T-cell (primary cell): Measurements from ENCODE around the gene SHC2. TPM values are rescaled to one million over a fixed set of nuclear protein-coding genes. Genes with fewer than 3 reads are reported as not detected.
"Not testable (repeated sequence)": the region's sequence is repeated elsewhere in the genome, so short reads cannot be mapped to it uniquely, and the experiment has no call there.

Experiments used
- ATAC-seq, 4 experiments: fragments of 200-7000 bp in 3 of 4; fragments of 150-1000 bp in 1 of 4; cut with Tn5 transposase; replicated peaks in 1 of 4; 1 replicate in 3 of 4; 2 replicates in 1 of 4; pipeline ENCODE4 v1.10.0; 2021; ENCODE audit warnings: moderate library complexity in 3 of 4, mild to moderate bottlenecking in 2 of 4, moderate number of reproducible peaks in 1 of 4
- CTCF ChIA-PET, 2 donors: fragments of 300-600 bp; sonication (Branson Sonifier 250); formaldehyde crosslinking; loops; one replicate each; lab custom pipeline; 2022; ENCODE audit warnings: antibody characterized with exemption in 2 of 2; lab: Charles Lee
- POLR2A ChIA-PET, 2 donors: fragments of 300-600 bp; sonication (Branson Sonifier 250); formaldehyde crosslinking; loops; one replicate each; lab custom pipeline; 2022; ENCODE audit warnings: antibody characterized with exemption in 2 of 2; lab: Charles Lee
- DNase-seq, 35 experiments: peaks; one replicate each; pipeline versions ENCODE4 v3.0.0 to v3.0.0-alpha.2; 2013 to 2023
- H3K27ac ChIP-seq: one replicate; pipeline ENCODE4 v1.5.1; 2013; ENCODE audit warnings: low read length
- H3K27me3 ChIP-seq, 2 experiments: replicated peaks in 1 of 2; 1 replicate in 1 of 2; 2 replicates in 1 of 2; pipeline versions ENCODE4 v1.6.1 to v1.7.0; 2013; ENCODE audit warnings: low read length in 1 of 2, mixed read lengths in 1 of 2; ENCODE audit not compliant: control insufficient read depth in 2 of 2, insufficient read depth in 2 of 2; ENCODE audit errors: extremely low read depth in 1 of 2
- H3K36me3 ChIP-seq, 2 donors: 1 replicate in 1 of 2; 2 replicates in 1 of 2; pipeline versions ENCODE4 v1.6.1 to v1.7.0; 2013; ENCODE audit warnings: low read length in 1 of 2; ENCODE audit not compliant: control insufficient read depth in 2 of 2, insufficient read depth in 1 of 2; ENCODE audit errors: extremely low read depth in 1 of 2
- H3K4me1 ChIP-seq, 2 experiments: 1 replicate in 1 of 2; 2 replicates in 1 of 2; pipeline versions ENCODE4 v1.6.1 to v1.7.0; 2013; ENCODE audit warnings: low read length in 2 of 2, mixed read lengths in 1 of 2; ENCODE audit not compliant: insufficient read depth in 2 of 2, control insufficient read depth in 1 of 2; ENCODE audit errors: extremely low read depth in 1 of 2
- H3K4me3 ChIP-seq, 2 donors: 1 replicate in 1 of 2; 2 replicates in 1 of 2; pipeline versions ENCODE4 v1.5.1 to v1.7.0; 2013; ENCODE audit warnings: mild to moderate bottlenecking in 2 of 2, low read length in 1 of 2, moderate library complexity in 1 of 2; ENCODE audit not compliant: control insufficient read depth in 1 of 2; ENCODE audit errors: extremely low read depth in 1 of 2
- H3K9me3 ChIP-seq: 2 replicates; pipeline ENCODE4 v1.7.0; 2013
- H3K27ac Mint-ChIP-seq, 2 donors: one replicate each; pipeline ENCODE4 v1.8.0; 2020 to 2021; ENCODE audit warnings: mild to moderate bottlenecking in 2 of 2, mixed read lengths in 2 of 2
- H3K27me3 Mint-ChIP-seq, 2 donors: one replicate each; pipeline ENCODE4 v1.8.0; 2021 to 2022; ENCODE audit warnings: mixed read lengths in 2 of 2
- H3K36me3 Mint-ChIP-seq: one replicate; pipeline ENCODE4 v1.8.0; 2021; ENCODE audit warnings: mixed read lengths
- H3K4me1 Mint-ChIP-seq, 3 donors: one replicate each; pipeline ENCODE4 v1.8.0; 2020 to 2022; ENCODE audit warnings: mixed read lengths in 3 of 3, mild to moderate bottlenecking in 1 of 3
- H3K4me3 Mint-ChIP-seq, 3 donors: one replicate each; pipeline ENCODE4 v1.8.0; 2020 to 2022; ENCODE audit warnings: mild to moderate bottlenecking in 3 of 3, mixed read lengths in 3 of 3, moderate library complexity in 3 of 3
- H3K9me3 Mint-ChIP-seq, 3 donors: one replicate each; pipeline ENCODE4 v1.8.0; 2020 to 2022; ENCODE audit warnings: mixed read lengths in 3 of 3
- WGBS: methylation state at CpG from one replicate; pipeline ENCODE4 v1.1.5; 2013; ENCODE audit warnings: missing lambda C conversion rate; ENCODE audit not compliant: insufficient coverage; 5-methylcytosine and 5-hydroxymethylcytosine counted together
- total RNA-seq, 35 experiments: library from RNA in 6 of 35; stranded (reverse) in 6 of 35; fragments of 120-200 nt in 1 of 35; gene quantifications; one replicate each; pipeline versions ENCODE4 v1.2.1 to v1.2.4 and lab custom pipeline; 2013 to 2026

The SHC2 gene
- total RNA-seq, 5 donors from 2014 or later (not counting 1 experiment from before 2014, with no cell fraction given), result 0.66 to 4.4 (median 3.4) TPM

- CTCF ChIA-PET, H3K9me3 ChIP-seq, H3K27ac ChIP-seq, POLR2A ChIA-PET, H3K36me3 Mint-ChIP-seq, H3K4me3 Mint-ChIP-seq, H3K9me3 Mint-ChIP-seq, H3K4me1 Mint-ChIP-seq, H3K27me3 Mint-ChIP-seq, DNase-seq, H3K4me1 ChIP-seq, ATAC-seq, H3K27ac Mint-ChIP-seq, H3K36me3 ChIP-seq, H3K4me3 ChIP-seq: not testable (repeated sequence)
- peaks cover 0 to 27% of the 10 kb centered on the region in 2 experiments for H3K27me3 ChIP-seq
- WGBS, result 10% methylated on average over 5 of the region's 19 CpGs
These were observed 33.2 kb downstream of the SHC2 start for GRCh38 chr19:427675-428074.

GRCh38 chr19:426725-427445 is 33.9 kb downstream of the SHC2 start:
- H3K27me3 Mint-ChIP-seq, result no peaks in the 10 kb centered on the region
- H3K4me1 Mint-ChIP-seq, result no peaks in the 10 kb centered on the region
- Histone ChIP-seq H3K9me3 (no peaks in the 10 kb centered on the region), H3K27me3 (peaks cover 0 to 27% of the 10 kb centered on the region in 2 experiments), H3K27ac (no peak overlapping the region), H3K4me1 (no peaks in the 10 kb centered on the region), H3K36me3 (no peaks in the 10 kb centered on the region), H3K4me3 (no peak overlapping the region)
- ATAC-seq (no peak), DNase-seq (no peak)
- H3K4me3 Mint-ChIP-seq, result no peak overlapping the region
- ChIA-PET POLR2A (no interaction called here), CTCF (no interaction called here)
- no peaks in the 10 kb centered on the region for H3K9me3 Mint-ChIP-seq
- 85% methylated on average over 46 of the region's 51 CpGs for WGBS
- no peaks in the 10 kb centered on the region for H3K36me3 Mint-ChIP-seq
- H3K27ac Mint-ChIP-seq, result no peak overlapping the region

- no peak overlapping the region for H3K27ac ChIP-seq
- 86% methylated on average over 22 of the region's 26 CpGs for WGBS
- no peaks in the 10 kb centered on the region for H3K4me1 ChIP-seq
- Mint-ChIP-seq H3K27ac (no peak overlapping the region), H3K4me3 (no peak overlapping the region), H3K27me3 (no peaks in the 10 kb centered on the region), H3K36me3 (no peaks in the 10 kb centered on the region), H3K9me3 (no peaks in the 10 kb centered on the region), H3K4me1 (no peaks in the 10 kb centered on the region)
- no peaks in the 10 kb centered on the region for H3K36me3 ChIP-seq
- H3K4me3 ChIP-seq, result no peak overlapping the region
- no peak for DNase-seq
- no peaks in the 10 kb centered on the region for H3K9me3 ChIP-seq
- ChIA-PET POLR2A (no interaction called here), CTCF (no interaction called here)
- ATAC-seq, result no peak
- H3K27me3 ChIP-seq, result peaks cover 0 to 29% of the 10 kb centered on the region in 2 experiments
These were observed 35.8 kb downstream of the SHC2 start for GRCh38 chr19:425056-425455.

GRCh38 chr19:424546-424945 is 36.3 kb downstream of the SHC2 start:
- H3K9me3 Mint-ChIP-seq, result no peaks in the 10 kb centered on the region
- CTCF ChIA-PET, result no interaction called here
- POLR2A ChIA-PET, result no interaction called here
- no peaks in the 10 kb centered on the region for H3K4me1 ChIP-seq
- H3K36me3 ChIP-seq, result no peaks in the 10 kb centered on the region
- H3K27ac ChIP-seq, result no peak overlapping the region
- no peak overlapping the region for H3K4me3 Mint-ChIP-seq
- no peaks in the 10 kb centered on the region for H3K4me1 Mint-ChIP-seq
- no peaks in the 10 kb centered on the region for H3K36me3 Mint-ChIP-seq
- 100% methylated on average over 4 of the region's 15 CpGs for WGBS
- no peak overlapping the region for H3K4me3 ChIP-seq
- no peaks in the 10 kb centered on the region for H3K9me3 ChIP-seq
- DNase-seq (no peak), ATAC-seq (no peak)
- H3K27ac Mint-ChIP-seq, result no peak overlapping the region
- H3K27me3 Mint-ChIP-seq, result no peaks in the 10 kb centered on the region
- H3K27me3 ChIP-seq, result peaks cover 0 to 33% of the 10 kb centered on the region in 2 experiments

GRCh38 chr19:423691-424466 is 37.0 kb downstream of the SHC2 start:
- no peak for DNase-seq
- H3K27me3 Mint-ChIP-seq, result no peaks in the 10 kb centered on the region
- no peak overlapping the region for H3K27ac Mint-ChIP-seq
- H3K4me3 ChIP-seq, result no peak overlapping the region
- no peak overlapping the region for H3K4me3 Mint-ChIP-seq
- no peaks in the 10 kb centered on the region for H3K9me3 Mint-ChIP-seq
- H3K36me3 Mint-ChIP-seq, result no peaks in the 10 kb centered on the region
- 89% methylated on average over 25 of the region's 25 CpGs for WGBS
- peaks cover 0 to 33% of the 10 kb centered on the region in 2 experiments for H3K27me3 ChIP-seq
- H3K4me1 Mint-ChIP-seq, result no peaks in the 10 kb centered on the region
- no peak for ATAC-seq
- H3K9me3 ChIP-seq, result no peaks in the 10 kb centered on the region
- no peaks in the 10 kb centered on the region for H3K4me1 ChIP-seq
- POLR2A ChIA-PET, result no interaction called here
- H3K36me3 ChIP-seq, result no peaks in the 10 kb centered on the region
- CTCF ChIA-PET, result no interaction called here
- H3K27ac ChIP-seq, result no peak overlapping the region

- H3K27me3 Mint-ChIP-seq, H3K9me3 Mint-ChIP-seq, H3K4me1 ChIP-seq, H3K4me3 Mint-ChIP-seq, H3K36me3 ChIP-seq, POLR2A ChIA-PET, CTCF ChIA-PET, ATAC-seq, H3K4me1 Mint-ChIP-seq, H3K27ac Mint-ChIP-seq, H3K9me3 ChIP-seq, H3K27ac ChIP-seq, DNase-seq, H3K36me3 Mint-ChIP-seq, H3K4me3 ChIP-seq: not testable (repeated sequence)
- 42% methylated on average over 2 of the region's 9 CpGs for WGBS
- peaks cover 0 to 35% of the 10 kb centered on the region in 2 experiments for H3K27me3 ChIP-seq
These were observed 38.0 kb downstream of the SHC2 start for GRCh38 chr19:422917-423226.
